Ramos (cell line): Measurements from ENCODE around the gene BLMH.
"Not testable (repeated sequence)": the region's sequence is repeated elsewhere in the genome, so short reads cannot be mapped to it uniquely, and the experiment has no call there.

Experiments used
- in situ Hi-C: fragments of 300-500 bp; cut with MboI; formaldehyde crosslinking; loops from one replicate; pipeline ENCODE4 v1.14.3; 2022; ENCODE audit warnings: low sequenced_read_pairs; ENCODE audit not compliant: unreplicated experiment

BLMH gene

DNA sequence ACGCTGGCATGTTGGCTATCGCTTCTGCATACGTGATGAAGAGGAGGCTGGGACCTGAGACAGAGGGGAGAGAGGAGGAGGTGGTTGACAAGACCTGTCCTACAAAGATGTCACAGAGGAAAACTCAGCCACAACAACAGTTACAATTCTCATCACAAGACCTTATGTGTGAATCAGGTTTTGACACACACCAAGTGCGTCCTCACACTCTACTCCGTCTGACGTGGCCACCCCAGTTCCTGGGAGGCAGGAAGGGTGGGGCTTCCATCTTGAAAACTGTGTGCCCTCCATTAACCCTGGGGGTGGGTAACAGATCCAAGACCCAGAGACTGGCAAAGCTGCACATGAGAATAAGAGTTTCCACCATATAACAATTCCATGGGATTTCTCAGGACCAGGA, 80.4 kb downstream of the BLMH start:
- in situ Hi-C loops = no loop called here

DNA sequence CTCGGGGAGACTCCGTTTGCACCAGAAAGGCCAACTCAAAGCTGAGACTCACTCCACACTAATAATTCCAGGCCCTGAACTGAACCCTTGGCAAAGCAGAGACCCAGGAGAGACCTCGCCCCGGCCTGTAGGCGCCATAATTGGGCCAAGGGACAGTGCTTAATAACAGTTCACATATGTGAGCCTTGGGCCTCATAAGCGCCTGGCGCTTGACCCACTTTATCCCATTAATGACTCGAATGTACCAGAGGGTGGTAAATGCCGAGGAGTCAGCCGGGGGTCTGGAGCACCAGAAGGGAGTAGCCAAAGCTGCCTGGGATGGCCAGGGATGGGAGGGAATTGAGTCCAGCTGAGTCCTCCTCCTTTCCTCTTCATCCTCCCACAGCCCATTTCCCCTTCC, 80.8 kb downstream of the BLMH start:
- in situ Hi-C loops = no loop called here

DNA sequence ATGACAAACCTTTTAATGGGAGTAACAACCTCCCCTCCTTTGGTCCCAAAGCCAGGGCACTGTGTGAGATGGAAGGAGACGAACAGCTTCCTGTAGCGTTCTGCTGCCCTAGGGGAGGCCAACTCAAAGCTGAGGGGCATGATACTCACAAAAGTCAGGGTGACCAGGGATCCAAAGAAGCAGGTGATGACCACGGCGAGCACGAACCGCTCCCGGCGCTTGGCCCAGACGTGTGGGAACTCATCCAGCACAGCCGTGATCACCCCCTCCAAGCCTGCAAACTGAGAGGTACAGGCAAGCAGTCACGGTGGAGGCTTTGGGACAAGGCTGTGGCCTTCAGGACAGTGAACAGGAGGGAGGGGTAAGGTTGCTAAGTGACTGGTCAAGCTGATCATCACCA, 81.4 kb downstream of the BLMH start:
- in situ Hi-C loops = no loop called here

DNA sequence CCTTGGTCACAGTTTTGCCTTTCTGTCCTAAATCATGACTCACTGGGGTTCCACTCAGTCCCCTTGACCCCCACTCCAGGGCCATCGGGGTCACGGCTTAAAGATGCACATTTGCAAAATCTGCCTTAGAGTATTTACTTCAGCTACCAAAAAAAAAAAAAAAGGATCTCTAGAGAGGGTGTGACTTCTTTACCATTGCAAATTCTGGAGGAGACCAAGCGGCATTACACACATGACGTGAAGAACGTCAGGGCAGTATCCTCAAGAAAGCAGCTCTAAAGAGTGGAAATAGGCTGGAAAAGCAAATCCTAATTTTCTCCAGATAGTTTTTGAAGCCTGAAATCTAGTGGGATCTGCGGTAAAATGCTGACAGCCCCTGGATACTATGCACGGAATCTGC, 81.8 kb downstream of the BLMH start:
- in situ Hi-C loops = no loop called here

DNA sequence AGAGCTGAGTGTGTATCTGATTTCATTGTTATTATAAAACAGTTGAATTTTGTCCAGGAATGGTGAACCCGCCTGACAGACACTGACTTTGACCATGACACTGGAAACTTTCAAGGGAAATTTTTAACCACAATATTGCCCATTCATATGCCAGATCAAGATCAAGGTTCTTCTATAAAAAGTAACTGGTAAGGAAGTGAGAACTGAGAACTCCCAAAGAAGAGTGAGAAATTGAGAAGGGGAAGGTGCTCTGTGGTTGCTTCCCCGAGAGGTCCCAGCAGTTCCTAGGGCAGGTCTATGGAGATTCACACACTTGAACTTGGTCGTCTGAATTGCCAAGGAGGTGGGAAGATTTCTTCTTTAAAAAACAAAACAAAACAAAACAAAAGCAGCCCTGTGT, 83.5 kb downstream of the BLMH start:
- in situ Hi-C loops = no loop called here

DNA sequence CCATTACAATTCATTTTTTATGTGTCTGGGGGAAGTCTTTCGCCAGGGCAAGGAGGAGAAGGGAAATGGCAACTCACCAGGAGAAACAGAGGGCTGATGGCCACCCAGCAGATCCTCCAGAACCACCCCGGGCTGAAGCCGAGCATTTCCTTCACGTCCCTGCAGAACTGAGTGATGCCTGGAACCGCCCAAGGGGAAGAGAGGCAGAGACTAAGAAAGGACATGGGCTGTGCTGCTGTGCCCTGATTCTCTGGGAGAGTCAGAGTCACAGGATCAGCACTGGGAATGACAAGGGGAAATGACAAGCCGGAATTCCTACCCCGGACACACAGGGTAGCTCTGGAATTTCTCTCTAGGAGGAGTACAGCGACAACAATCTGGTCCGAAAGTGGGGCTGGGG, 84.1 kb downstream of the BLMH start:
- in situ Hi-C loops = no loop called here

DNA sequence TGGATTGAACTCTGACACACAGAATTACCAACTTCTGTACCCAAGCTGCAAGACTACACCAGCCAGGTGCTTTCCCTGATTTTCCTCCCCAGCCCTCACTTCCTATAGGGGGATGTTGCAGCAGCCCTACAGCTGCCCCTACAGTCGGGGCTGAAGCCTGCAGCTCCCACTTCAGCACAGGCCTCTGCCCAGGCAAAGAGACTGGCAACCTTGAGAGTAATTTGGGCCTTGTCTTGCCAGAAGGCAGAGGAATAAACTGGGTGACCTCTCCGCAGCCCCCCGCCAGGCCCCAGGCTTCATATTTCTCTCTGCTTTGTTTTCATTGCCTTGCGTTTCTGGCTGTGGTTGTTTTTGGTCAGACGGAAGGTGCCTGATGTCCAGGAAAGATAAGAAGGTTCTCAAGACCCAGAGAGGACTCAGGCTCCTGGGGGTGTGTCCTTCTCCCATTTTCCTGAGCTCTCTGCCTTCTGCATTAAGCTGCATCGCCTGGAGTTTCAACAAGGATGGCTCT, 88.2 kb downstream of the BLMH start:
- in situ Hi-C loops = no loop called here

DNA sequence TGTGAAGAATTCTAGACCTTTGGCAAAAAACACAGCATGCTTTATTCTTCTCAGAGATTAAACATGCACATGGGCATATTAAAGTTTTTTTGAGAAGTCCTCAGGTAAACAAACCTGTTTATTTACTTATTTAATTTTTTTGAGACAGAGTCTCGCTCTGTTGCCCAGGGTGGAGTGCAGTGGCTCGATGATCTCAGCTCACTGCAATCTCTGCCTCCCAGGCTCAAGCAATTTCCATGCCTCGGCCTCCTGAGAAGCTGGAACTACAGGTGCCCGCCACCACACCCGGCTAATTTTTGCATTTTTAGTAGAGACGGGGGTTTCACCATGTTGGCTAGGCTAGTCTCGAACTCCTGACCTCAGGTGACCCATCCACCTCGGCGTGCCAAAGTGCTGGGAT, 91.1 kb downstream of the BLMH start:
- in situ Hi-C loops = not testable (repeated sequence)

DNA sequence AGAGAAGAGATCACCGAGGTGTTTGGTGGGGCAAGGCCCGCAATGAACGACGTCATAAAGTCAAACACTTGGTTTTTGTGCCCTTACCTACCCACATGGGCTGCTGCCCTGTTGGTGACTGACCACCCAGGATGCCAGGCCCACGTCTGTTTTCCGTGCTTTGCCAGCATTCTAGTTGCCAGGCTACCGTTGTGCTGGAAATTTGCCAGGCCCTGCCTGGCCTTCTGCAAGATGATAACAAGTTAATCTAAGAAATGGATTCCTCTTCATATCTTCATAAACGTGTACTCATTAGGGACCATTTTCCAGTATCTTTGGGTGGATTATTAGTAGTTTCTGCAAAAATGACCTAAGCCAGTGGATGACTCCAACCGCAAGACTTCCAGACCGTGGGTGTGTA, 91.6 kb downstream of the BLMH start:
- in situ Hi-C loops = no loop called here

DNA sequence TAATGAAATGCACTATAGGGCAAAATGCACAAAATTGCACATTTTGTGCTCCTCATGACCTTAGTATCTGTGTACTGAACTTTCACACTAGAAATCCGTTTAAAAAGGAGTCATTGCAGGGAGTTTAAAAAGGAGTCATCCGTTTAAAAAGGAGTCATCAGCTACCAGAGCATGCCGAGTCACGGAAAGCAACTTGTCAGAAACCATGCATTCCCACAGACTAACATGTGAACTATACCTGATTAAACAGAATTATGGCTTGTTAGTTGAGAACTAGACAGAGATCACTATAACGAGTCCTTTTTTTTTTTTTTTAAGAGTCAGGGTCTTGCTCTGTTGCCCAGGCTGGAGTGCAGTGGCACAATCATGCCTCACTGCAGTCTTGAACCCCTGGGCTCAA, 92.1 kb downstream of the BLMH start:
- in situ Hi-C loops = no loop called here
